ENCODE data around the gene CHID1.

Gene CHID1

DNA sequence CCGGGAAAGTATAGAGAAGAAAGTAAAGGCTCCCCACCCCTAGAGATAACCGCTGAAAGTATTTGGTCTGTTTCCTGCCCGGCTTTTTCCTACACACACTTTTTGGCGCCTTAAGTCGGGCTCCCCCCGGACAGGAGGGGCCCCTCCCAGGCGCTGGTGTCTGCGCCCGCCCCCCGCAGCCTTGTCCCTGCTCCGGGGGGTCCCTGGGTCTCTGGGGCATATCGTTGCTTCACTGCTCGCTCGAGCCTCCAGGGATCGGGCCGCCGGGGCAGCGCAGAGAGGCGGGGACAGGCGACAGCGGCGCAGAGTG is 83.8 kb downstream of the CHID1 start:
- peak overlapping the region; percentile 75 for H3K4me3 ChIP-seq (ENCODE audit: low read length)

DNA sequence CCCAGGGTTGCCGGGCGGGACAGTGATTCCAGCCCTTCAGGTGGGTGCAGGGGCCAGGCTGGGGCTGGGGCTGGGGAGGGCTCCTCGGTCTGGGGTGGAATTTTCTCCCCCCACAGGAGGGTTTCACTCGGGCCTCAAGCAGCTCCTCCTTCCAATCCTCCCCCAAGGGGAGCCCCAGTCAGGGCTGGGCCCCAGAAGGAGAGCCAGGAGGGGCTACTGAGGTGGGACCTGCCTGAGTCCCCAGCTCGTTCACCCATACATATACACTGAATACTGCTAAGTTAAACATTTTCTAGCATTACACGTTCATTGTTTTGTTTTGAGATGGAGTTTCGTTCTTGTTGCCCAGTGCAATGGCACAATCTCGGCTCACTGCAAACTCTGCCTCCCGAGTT is 84.4 kb downstream of the CHID1 start:
- H3F3A ChIP-seq (ENCODE audit: control insufficient read depth, insufficient read depth): no peaks in the 10 kb centered on the region; the same call in 1 of the 2 replicates
- TF ChIP-seq EZH2phosphoT487 (IDR thresholded peaks at IDR 0.05; ENCODE audit: borderline replicate concordance, low read length): no peak
- TF ChIP-seq, protein P1, sequence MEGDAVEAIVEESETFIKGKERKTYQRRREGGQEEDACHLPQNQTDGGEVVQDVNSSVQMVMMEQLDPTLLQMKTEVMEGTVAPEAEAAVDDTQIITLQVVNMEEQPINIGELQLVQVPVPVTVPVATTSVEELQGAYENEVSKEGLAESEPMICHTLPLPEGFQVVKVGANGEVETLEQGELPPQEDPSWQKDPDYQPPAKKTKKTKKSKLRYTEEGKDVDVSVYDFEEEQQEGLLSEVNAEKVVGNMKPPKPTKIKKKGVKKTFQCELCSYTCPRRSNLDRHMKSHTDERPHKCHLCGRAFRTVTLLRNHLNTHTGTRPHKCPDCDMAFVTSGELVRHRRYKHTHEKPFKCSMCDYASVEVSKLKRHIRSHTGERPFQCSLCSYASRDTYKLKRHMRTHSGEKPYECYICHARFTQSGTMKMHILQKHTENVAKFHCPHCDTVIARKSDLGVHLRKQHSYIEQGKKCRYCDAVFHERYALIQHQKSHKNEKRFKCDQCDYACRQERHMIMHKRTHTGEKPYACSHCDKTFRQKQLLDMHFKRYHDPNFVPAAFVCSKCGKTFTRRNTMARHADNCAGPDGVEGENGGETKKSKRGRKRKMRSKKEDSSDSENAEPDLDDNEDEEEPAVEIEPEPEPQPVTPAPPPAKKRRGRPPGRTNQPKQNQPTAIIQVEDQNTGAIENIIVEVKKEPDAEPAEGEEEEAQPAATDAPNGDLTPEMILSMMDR (IDR thresholded peaks at IDR 0.05; ENCODE audit: low read depth, low read length, poor library complexity, severe bottlenecking): no peak
- peak overlapping the region; percentile 90 for H3K4me2 ChIP-seq (ENCODE audit: low read length)
- H3K4me1 ChIP-seq (ENCODE audit: control insufficient read depth, low read length): peaks cover 50% of the 10 kb centered on the region
- H3K9me2 ChIP-seq (replicated peaks; ENCODE audit: control insufficient read depth, low read length): no peaks in the 10 kb centered on the region
- H3K27ac ChIP-seq (ENCODE audit: low read depth, low read length): no peak overlapping the region
- H3K4me3 ChIP-seq (ENCODE audit: low read length): peak overlapping the region; percentile 75; the same call in 1 of the 2 replicates
- H3K36me3 ChIP-seq (ENCODE audit: control insufficient read depth, low read length): peaks cover 13% of the 10 kb centered on the region
- peaks cover 4% of the 10 kb centered on the region for H3K79me2 ChIP-seq (ENCODE audit: control insufficient read depth, low read length)
- peaks cover 45% of the 10 kb centered on the region for H3K27me3 ChIP-seq (ENCODE audit: control insufficient read depth, low read length)
- no peaks in the 10 kb centered on the region for H3K9me3 ChIP-seq (ENCODE audit: control insufficient read depth, insufficient read depth, low read length)
- H4K20me1 ChIP-seq (ENCODE audit: control insufficient read depth, insufficient read depth, low read depth, low read length): peaks cover under 1% of the 10 kb centered on the region; the same call in 1 of the 2 replicates

More for the DNA sequence above, 83.8 kb downstream of the CHID1 start:
- Histone ChIP-seq H3K27me3 (ENCODE audit: control insufficient read depth, low read length) (peaks cover 50% of the 10 kb centered on the region), H3K4me2 (ENCODE audit: low read length) (peak overlapping the region; percentile 90), H3K79me2 (ENCODE audit: control insufficient read depth, low read length) (no peaks in the 10 kb centered on the region), H3K36me3 (ENCODE audit: control insufficient read depth, low read length) (peaks cover 10% of the 10 kb centered on the region), H3K4me1 (ENCODE audit: control insufficient read depth, low read length) (peaks cover 51% of the 10 kb centered on the region), H3K9me2 (replicated peaks; ENCODE audit: control insufficient read depth, low read length) (no peaks in the 10 kb centered on the region), H3K27ac (ENCODE audit: low read depth, low read length) (no peak overlapping the region), H3F3A (ENCODE audit: control insufficient read depth, insufficient read depth) (no peaks in the 10 kb centered on the region; the same call in 1 of the 2 replicates), H4K20me1 (ENCODE audit: control insufficient read depth, insufficient read depth, low read depth, low read length) (no peaks in the 10 kb centered on the region; the same call in 1 of the 2 replicates), H3K9me3 (ENCODE audit: control insufficient read depth, insufficient read depth, low read length) (no peaks in the 10 kb centered on the region)
- TF ChIP-seq EZH2phosphoT487 (IDR thresholded peaks at IDR 0.05; ENCODE audit: borderline replicate concordance, low read length): no peak; the same call in 1 of the 2 replicates
- TF ChIP-seq, protein P1 (IDR thresholded peaks at IDR 0.05; ENCODE audit: low read depth, low read length, poor library complexity, severe bottlenecking): no peak

DNA sequence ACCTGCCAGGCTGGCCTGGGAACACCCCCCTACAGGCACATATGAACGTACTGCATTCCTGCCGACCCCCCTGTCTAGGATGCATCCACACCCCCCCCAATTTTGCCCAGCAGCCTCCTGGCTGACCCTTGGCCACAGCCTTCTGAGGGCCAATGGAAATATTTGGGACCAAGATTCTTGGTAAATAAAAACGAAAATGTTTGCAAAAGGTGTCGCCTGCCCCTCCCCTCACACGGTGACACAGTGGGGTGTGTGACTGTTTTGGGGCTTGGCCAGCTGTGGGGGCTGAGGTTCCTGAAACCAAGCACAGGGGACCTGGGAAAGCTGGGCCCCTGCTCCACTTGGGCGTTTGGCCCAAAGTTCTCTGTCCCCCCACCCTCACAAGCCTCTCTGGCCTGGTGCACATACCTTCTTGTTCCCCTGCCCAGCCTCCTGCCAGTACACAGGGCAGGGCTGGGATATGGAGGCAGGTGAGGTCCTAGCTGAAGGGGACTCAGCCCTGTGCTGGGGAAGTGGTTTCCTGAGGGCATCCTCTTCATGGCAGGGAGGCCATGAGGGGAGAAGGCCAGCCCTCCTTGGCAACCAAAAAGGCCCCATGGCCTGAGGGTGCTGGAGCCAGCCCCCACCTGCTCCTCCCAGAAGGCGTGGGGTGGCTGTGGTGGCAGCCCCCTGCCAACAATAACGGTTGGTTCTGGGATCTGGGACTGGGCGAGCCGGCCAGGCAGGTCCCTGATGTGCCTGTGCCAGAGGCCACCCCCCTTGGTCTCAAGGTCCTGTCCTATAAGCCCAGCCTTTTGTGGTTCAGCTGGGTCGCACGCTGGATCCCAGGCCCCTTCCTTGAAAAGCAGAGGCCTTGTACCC is 85.0 kb downstream of the CHID1 start:
- Histone ChIP-seq H3K4me1 (ENCODE audit: control insufficient read depth, low read length) (peaks cover 48% of the 10 kb centered on the region), H3K9me3 (ENCODE audit: control insufficient read depth, insufficient read depth, low read length) (no peaks in the 10 kb centered on the region), H3K27me3 (ENCODE audit: control insufficient read depth, low read length) (peaks cover 38% of the 10 kb centered on the region), H3K27ac (ENCODE audit: low read depth, low read length) (no peak overlapping the region), H3K9me2 (replicated peaks; ENCODE audit: control insufficient read depth, low read length) (no peaks in the 10 kb centered on the region), H3F3A (ENCODE audit: control insufficient read depth, insufficient read depth) (no peaks in the 10 kb centered on the region; the same call in 1 of the 2 replicates), H3K36me3 (ENCODE audit: control insufficient read depth, low read length) (peaks cover 13% of the 10 kb centered on the region), H4K20me1 (ENCODE audit: control insufficient read depth, insufficient read depth, low read depth, low read length) (peaks cover 7% of the 10 kb centered on the region), H3K4me2 (ENCODE audit: low read length) (no peak overlapping the region), H3K79me2 (ENCODE audit: control insufficient read depth, low read length) (peaks cover 10% of the 10 kb centered on the region), H3K4me3 (ENCODE audit: low read length) (no peak overlapping the region)
- TF ChIP-seq, protein P1 (IDR thresholded peaks at IDR 0.05; ENCODE audit: low read depth, low read length, poor library complexity, severe bottlenecking): no peak
- no peak for TF ChIP-seq EZH2phosphoT487 (IDR thresholded peaks at IDR 0.05; ENCODE audit: borderline replicate concordance, low read length)
